Cerebellar cortex (tissue), 1 donor: ENCODE results near the gene C6orf141.

Experiments
- DNase-seq: peaks from one replicate; pipeline ENCODE4 v3.0.0-alpha.2; 2015; ENCODE audit warnings: low spot score

Gene C6orf141

GRCh38 chr6:49550492-49551077 is at the start of gene C6orf141:
Gene C6orf141 (plus strand): TSS chr6:49550668. CDS start chr6:49550793, 125 bp downstream.
- DNase-seq: peak; percentile 28

- DNase-seq: no peak
These were observed 45.8 kb upstream of the C6orf141 start for GRCh38 chr6:49504666-49505065.

- no peak for DNase-seq
These were observed 43.8 kb upstream of the C6orf141 start for GRCh38 chr6:49506569-49507111.

GRCh38 chr6:49509342-49509741 is 41.1 kb upstream of the C6orf141 start:
- no peak for DNase-seq

GRCh38 chr6:49513153-49513989 is 37.1 kb upstream of the C6orf141 start:
- DNase-seq: no peak

- no peak for DNase-seq
These were observed 35.6 kb upstream of the C6orf141 start for GRCh38 chr6:49514571-49515484.

- no peak for DNase-seq
These were observed 34.9 kb upstream of the C6orf141 start for GRCh38 chr6:49515485-49516146.

GRCh38 chr6:49516147-49516505 is 34.3 kb upstream of the C6orf141 start:
- DNase-seq: no peak

- DNase-seq: no peak
These were observed 32.5 kb upstream of the C6orf141 start for GRCh38 chr6:49517919-49518318.

- no peak for DNase-seq
These were observed 30.8 kb upstream of the C6orf141 start for GRCh38 chr6:49519660-49520059.

GRCh38 chr6:49522710-49523593 is 27.5 kb upstream of the C6orf141 start:
- DNase-seq: no peak

GRCh38 chr6:49523901-49524300 is 26.6 kb upstream of the C6orf141 start:
- DNase-seq: no peak

- no peak for DNase-seq
These were observed 25.9 kb upstream of the C6orf141 start for GRCh38 chr6:49524541-49524940.

- no peak for DNase-seq
These were observed 23.9 kb upstream of the C6orf141 start for GRCh38 chr6:49526598-49526997.

GRCh38 chr6:49527320-49527719 is 23.1 kb upstream of the C6orf141 start:
- DNase-seq: no peak

GRCh38 chr6:49528571-49528970 is 21.9 kb upstream of the C6orf141 start:
- no peak for DNase-seq

GRCh38 chr6:49530141-49530776 is 20.2 kb upstream of the C6orf141 start:
- DNase-seq: no peak

GRCh38 chr6:49531774-49532569 is 18.5 kb upstream of the C6orf141 start:
- DNase-seq: peak; percentile 59

- DNase-seq: no peak
These were observed 14.7 kb upstream of the C6orf141 start for GRCh38 chr6:49535795-49536194.
